Uterus (tissue), 2 donors: ENCODE results near the gene TXK.

ENCODE experiments used
- POLR2A ChIP-seq, 2 donors: fragments of 450-650 bp; IDR thresholded peaks; one replicate each; pipeline ENCODE4 v1.6.1; 2016; ENCODE audit warnings: antibody characterized with exemption in 2 of 2, mild to moderate bottlenecking in 1 of 2, moderate library complexity in 1 of 2
- TF ChIP-seq, protein P1 (sequence below), 4 experiments: fragments of 200-600 bp in 2 of 4; fragments of 450-650 bp in 2 of 4; sonication (generic) in 2 of 4; IDR thresholded peaks; one replicate each; pipeline ENCODE4 v1.5.1; 2016 to 2019; ENCODE audit warnings: antibody characterized with exemption in 4 of 4, mild to moderate bottlenecking in 2 of 4, moderate library complexity in 1 of 4

DNA sequence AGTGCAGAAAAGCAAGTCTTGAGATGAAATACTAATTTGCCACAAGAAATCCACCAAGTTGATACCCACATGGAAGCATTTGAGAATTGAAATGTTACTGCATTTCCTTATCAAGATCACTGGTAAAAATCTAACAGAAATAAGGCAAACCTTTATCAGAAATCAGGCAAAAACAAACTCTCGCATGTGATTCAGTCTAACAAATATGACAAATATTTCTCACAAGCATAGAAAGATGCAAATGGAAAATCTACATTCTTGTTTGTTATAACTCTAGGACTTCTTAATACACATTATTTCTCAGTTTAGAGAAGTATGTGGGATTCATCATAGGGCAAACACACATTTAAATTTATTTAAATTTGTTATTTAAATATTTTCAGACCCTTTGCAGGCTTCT lies 52.9 kb downstream of the TXK start:
- TF ChIP-seq, protein P1, sequence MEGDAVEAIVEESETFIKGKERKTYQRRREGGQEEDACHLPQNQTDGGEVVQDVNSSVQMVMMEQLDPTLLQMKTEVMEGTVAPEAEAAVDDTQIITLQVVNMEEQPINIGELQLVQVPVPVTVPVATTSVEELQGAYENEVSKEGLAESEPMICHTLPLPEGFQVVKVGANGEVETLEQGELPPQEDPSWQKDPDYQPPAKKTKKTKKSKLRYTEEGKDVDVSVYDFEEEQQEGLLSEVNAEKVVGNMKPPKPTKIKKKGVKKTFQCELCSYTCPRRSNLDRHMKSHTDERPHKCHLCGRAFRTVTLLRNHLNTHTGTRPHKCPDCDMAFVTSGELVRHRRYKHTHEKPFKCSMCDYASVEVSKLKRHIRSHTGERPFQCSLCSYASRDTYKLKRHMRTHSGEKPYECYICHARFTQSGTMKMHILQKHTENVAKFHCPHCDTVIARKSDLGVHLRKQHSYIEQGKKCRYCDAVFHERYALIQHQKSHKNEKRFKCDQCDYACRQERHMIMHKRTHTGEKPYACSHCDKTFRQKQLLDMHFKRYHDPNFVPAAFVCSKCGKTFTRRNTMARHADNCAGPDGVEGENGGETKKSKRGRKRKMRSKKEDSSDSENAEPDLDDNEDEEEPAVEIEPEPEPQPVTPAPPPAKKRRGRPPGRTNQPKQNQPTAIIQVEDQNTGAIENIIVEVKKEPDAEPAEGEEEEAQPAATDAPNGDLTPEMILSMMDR (IDR thresholded peaks at IDR 0.05), result no peak
- no peak for TF ChIP-seq POLR2A (IDR thresholded peaks at IDR 0.05)
